GM19238 (cell line): Measurements from ENCODE around the gene CCNE1.
"Not testable (repeated sequence)": the region's sequence is repeated elsewhere in the genome, so short reads cannot be mapped to it uniquely, and the experiment has no call there.

Experiments
- DNase-seq: peaks from one replicate; pipeline ENCODE4 v3.0.0; 2011; ENCODE audit warnings: low spot score; ENCODE audit not compliant: insufficient read length

The CCNE1 gene

DNA sequence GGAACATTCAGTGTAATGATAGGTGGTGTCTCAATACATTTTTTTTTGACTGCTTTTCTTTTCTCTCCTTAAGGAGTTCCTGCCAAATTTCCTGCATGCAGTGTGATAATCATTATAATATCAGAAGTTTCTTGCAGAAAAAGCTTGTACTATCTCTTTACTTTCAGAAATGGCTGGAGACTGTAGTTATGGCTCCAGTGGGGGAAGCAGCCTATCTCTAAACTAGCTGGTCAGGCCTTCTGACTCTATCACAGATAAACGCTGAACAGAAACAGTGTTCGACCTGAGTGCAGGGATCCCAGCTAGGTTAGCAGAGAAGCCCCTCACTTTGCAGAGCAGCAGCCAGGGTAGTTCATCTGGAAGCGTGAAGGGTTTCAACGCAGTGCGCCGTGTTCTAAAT lies 1.9 kb downstream of the CCNE1 start:
- no peak for DNase-seq

DNA sequence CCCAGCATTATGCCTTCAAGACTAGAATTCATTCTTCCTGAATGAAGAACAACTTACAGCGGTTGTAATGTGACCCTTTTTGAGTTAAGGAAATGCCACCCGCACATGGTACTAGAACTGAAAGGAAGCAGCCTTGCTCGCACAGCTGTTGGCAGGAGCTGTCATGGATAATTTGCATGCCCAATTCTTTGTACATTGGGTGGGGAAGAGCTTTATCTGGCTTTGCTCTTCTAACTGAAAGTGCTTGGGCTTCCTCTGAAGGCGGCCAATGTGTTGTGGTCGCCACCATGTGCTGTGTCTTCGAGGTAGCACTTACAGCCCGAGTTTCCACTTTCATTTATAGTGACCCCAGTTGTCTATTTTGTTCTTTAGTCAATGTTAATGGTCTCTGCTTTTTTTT lies 3.4 kb downstream of the CCNE1 start:
- peak; percentile 50 for DNase-seq

GRCh38 chr19:29817316-29817715 lies 5.5 kb downstream of the CCNE1 start:
- no peak for DNase-seq

GRCh38 chr19:29819300-29819699 lies 7.5 kb downstream of the CCNE1 start:
- no peak for DNase-seq

DNA sequence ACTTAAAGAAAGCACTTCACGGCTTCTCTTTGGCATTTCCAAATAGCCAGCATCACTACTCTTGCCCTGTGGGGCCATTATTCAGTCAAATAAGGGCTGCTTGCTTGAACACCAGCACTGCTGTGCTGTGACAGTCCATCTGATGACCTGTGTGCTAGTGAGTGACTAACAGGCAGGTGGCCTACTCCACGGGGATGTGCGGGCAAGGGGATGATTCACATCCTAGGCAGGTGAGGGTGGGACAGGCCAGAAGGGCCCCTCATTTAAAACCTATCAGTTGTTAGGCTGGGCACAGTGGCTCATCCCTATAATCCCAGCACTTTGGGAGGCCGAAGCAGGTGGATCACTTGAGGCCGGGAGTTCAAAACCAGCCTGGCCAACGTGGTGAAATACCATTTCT lies 8.2 kb downstream of the CCNE1 start:
- no peak for DNase-seq

DNA sequence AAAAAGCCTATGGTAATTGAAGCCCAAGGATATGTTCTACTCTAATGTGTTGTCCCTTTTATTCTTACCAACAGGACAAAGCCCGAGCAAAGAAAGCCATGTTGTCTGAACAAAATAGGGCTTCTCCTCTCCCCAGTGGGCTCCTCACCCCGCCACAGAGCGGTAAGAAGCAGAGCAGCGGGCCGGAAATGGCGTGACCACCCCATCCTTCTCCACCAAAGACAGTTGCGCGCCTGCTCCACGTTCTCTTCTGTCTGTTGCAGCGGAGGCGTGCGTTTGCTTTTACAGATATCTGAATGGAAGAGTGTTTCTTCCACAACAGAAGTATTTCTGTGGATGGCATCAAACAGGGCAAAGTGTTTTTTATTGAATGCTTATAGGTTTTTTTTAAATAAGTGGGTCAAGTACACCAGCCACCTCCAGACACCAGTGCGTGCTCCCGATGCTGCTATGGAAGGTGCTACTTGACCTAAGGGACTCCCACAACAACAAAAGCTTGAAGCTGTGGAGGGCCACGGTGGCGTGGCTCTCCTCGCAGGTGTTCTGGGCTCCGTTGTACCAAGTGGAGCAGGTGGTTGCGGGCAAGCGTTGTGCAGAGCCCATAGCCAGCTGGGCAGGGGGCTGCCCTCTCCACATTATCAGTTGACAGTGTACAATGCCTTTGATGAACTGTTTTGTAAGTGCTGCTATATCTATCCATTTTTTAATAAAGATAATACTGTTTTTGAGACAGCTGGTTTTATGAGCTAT lies 12.0 kb downstream of the CCNE1 start:
- DNase-seq = no peak

GRCh38 chr19:29825263-29825662 lies 13.5 kb downstream of the CCNE1 start:
- DNase-seq = not testable (repeated sequence)

- DNase-seq = no peak
These were observed 19.3 kb downstream of the CCNE1 start for GRCh38 chr19:29831041-29831548.

DNA sequence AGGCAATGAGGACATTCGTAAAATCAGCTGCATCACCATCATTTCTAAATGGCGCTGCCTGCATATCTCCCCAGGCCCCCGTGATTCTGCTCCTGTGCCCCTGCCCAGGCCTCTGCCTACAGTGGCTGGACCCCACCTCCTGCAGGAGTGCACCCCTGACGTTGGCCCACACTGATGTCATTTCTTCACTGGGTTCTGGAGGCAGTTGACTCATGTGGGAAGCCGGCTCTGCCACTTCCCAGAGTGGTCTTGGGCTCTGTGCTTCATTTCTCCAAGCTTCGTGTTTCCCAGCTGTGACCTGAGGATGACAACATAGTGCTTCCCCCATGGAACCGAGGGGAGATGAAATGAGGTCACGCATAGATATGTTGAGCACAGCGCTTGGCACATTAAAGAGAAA lies 19.9 kb downstream of the CCNE1 start:
- no peak for DNase-seq

GRCh38 chr19:29832801-29833200 lies 21.0 kb downstream of the CCNE1 start:
- DNase-seq = no peak

GRCh38 chr19:29833614-29834261 lies 21.9 kb downstream of the CCNE1 start:
- DNase-seq = no peak

DNA sequence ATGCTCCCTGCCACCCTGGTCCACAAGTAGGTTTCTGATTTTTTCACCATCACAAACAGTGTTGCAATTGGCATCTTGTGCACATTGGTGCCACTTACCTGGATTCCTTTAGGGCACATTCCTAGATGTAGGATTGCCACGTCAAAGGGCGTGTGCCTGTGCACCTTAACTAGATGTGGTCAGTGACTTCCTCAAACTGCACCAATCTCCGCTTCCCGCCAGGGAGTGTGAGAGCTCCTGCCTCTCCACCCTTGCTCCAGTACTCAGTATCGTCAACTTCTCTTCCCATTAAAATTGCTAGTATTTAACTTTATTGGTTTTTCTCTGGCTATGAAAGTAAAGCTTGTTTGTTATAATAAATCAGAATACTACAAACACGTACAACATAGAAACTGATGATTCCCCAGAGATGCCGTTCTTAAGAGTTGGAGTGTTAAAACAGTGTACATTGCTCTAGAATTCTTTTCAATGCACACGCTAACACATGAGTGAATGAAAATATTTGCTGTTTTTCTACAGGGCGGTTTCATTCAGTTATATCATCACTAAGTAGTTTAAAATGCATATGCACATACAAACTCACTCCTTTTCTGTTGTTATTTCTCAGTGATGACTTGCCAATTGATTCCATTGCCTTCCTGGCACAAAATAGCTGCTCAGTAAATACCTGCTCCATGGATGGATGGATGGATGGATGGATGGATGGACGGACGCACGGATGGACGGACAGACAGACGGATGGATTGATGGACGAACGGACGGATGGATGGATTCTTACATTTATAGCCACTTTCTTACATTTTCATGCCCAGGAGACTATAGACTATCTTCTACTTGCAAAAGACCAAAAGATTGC lies 23.4 kb downstream of the CCNE1 start:
- DNase-seq = no peak

DNA sequence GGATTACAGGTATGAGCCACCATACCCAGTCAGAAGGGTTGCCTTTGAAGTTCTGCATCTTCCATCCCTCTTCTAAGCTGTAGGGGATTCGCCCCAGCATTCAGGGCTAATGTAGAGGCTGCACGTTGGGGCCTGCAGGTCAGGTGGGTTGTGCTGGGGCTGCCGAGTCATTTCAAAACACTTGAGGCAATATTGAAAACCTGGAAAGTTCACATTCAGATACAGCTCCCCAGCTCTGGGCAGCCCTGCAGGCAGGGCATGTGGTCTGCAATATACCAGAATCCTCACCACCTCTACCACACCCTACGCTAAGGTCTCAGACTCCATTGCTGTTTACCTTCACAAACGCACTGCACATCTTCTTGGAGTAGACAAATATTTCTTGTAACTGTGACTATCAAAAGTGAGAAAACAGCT lies 24.6 kb downstream of the CCNE1 start:
- DNase-seq = peak; percentile 50

DNA sequence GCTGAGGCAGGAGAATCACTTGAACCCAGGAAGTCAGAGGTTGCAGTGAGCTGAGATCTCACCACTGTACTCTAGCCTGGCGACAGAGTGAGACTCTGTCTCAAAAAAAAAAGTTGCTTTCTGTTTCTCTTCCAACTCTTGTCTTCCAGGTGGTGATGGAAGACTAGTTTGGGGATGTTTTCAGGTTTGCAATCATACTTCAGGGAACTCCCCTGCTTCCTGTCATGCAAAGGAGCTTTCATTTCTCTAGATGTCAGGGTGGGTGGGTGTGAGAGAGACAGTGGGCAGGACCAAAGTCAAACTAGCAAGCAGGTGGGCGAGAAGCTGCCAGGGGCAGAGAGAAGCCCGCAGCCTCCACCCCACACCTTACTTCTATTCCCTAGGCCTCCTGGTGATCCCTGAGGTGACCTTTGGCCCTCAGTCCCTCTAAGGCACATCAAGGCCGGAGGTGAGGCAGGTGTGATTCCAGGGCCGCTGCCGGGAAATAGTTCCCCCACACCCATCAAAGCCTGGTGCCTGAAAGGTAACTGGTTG lies 25.7 kb downstream of the CCNE1 start:
- DNase-seq = peak; percentile 71

DNA sequence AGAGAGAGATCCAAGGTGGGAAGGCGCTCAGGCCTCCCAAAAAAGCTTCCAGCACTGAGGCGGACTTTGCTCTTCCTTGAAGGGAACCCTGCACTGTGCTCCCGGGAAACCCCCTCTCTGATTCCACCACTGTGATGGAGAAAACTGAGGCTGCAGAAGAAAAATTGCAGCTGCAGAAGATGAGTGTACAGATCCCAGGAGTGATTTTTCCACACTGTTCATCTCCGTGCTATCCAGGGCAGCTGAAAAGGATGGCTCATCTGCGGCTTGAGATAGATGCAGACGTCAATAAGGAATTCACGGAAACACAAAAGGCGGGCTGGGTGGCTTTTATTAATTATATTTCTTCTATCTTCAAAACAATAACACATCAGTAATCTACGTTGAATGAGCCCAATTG lies 26.2 kb downstream of the CCNE1 start:
- no peak for DNase-seq

GRCh38 chr19:29840066-29840950 lies 28.5 kb downstream of the CCNE1 start:
- no peak for DNase-seq

DNA sequence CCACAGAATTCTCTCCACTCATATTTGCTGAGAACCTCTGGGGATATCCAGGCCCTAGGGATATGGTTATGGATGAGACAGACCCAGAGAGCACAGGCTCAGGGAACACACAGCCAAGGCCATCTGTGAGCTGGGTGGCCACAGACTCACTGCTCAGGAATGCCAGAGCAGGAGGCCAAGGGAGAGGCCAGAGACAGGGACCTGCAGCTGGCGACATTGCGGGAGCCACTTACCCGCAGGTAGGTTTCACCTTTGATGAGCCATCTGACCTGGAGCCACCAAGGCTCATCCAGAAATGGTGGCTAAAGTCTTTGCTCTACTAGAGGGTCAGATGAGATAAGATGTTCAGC lies 29.4 kb downstream of the CCNE1 start:
- no peak for DNase-seq

GRCh38 chr19:29841559-29842367 lies 30.0 kb downstream of the CCNE1 start:
- no peak for DNase-seq

GRCh38 chr19:29842471-29843179 lies 30.8 kb downstream of the CCNE1 start:
- no peak for DNase-seq
